COLO829 (cell line): Measurements from ENCODE around the gene KAT2B.

Experiments used
- DNase-seq: peaks from one replicate; pipeline ENCODE4 v3.0.0; 2012; ENCODE audit warnings: low spot score

KAT2B gene

DNA sequence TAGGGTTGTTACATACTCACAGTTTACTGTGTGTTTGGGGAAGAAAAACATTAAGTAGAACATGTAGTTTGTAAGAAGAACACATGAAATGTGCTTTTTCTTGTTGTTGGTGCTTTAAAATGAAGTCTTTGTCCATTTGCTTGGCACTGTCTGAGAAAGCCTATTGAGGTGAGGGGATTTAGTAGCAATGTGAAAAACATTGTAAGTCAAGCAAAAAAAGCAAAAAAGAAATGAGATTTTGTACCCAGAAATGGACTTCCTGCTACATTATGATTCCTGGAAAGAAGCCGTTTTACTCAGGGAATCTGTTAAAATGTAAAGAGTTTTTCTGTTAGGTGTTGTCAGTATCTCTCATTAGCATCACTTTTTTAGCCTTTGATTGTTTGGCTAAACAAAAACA is 59.9 kb downstream of the KAT2B start:
- DNase-seq: no peak

GRCh38 chr3:20101041-20101440 is 60.8 kb downstream of the KAT2B start:
- no peak for DNase-seq

DNA sequence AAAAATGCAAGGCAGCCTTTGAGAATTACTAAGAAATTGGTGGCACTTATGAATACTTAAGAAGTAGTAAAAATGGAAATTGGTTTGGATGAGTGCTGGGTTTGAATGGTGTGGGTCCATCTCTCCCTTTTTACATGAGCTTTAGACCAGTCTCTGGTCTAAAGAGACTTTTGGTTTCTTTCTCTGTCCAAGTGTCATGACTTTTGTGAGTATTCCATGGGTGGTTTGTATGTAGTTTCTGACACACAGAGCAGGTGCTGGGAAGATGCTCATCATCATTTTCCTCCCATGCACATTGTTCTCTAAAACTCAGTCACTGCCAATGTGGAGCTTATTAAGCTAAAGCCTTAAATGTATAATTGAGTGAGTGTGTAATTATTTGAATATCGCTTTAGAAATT is 63.5 kb downstream of the KAT2B start:
- DNase-seq: no peak

DNA sequence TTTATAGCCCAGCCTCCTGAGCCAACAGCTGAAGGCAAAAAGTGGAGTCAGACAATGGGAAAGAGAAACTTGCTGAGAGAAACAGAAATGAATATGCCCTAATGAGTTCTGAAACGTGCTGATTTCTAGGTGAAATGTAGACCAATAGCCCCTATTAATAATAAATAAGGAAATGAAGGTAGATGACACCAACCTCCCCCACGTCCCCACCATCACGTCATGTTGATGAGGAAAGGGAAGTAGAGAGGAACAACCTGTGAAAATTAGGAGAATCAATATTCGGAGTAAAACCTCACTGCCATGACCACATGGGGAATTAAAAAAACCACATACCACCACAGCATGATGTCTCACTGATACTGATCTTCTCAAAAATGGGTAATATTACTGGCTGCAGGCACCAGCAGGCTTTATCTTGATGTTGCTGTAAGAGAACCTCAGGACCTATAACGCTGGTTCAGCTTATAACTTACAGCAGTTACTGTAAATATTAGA is 64.0 kb downstream of the KAT2B start:
- DNase-seq: no peak

DNA sequence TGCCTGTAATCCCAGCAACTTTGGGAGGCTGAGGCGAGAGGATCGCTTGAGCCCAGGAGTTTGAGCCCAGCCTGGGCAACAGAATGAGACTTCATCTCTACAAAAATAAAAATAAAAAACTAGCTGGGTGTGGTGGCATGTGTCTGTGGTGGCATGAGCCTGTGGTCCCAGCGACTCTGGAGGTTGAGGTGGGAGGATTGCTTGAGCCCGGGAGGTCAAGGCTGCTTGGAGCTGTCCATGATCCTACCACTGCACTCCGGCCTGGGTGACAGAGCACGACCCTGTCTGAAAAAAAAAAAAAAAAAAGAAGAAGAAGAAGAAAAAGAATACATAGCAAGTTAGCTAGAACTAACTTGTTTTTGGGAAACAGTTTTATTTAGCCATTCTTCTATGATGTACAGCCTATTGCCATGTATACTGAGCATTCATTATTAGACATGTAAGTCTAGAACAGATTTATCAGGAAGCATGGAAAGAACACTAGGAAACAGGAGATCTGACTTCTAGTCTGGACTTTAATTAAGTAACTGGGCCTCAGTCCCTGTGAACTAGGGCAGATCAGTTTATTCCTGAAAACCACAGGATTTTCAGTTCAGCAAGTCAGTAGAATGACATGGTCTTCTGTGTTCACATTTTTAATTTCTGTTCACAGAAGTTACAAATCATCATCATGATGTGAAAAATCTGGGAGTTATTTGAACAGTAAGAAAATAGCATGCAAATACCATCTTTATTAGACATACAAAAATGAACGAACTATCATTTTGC is 65.5 kb downstream of the KAT2B start:
- DNase-seq: no peak

- no peak for DNase-seq
These were observed 67.5 kb downstream of the KAT2B start for GRCh38 chr3:20107722-20108121.

DNA sequence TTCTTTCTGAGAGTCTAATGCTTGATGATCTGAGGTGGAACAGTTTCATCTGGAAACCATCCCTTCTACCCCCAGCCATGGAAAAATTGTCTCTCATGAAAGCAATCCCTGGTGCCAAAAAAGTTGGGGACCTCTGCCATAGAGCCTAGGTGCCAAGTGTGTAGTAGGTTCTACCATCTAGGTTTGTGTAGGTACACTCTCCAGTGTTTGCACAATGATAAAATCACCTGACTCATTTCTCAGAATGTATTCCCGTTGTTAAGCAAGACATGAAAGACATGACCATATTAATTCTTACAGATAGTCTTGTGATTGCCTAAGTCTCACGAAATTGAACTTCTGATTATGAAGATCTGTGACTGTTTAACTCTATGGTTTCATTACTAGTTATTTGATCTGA is 68.6 kb downstream of the KAT2B start:
- DNase-seq: no peak

- DNase-seq: no peak
These were observed 70.6 kb downstream of the KAT2B start for GRCh38 chr3:20110826-20111225.

DNA sequence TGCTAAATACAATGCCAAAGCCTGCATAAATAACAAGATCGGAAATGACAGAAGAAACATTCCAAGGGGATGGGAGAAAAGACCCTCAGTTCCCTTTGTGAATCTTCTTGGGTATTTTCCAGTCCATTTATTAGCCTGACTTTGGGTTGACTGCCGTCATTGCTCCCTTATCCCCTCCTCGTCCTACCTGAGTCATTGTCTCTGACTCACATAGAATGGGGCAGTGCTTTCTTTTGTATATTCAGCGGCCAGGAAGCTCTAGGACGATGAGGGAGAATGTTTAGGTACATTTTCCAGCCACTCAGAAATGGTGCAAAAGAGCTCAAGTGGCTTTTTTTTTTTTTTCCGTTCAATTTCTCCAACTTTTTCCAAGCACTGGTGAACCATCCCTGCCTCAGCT is 71.6 kb downstream of the KAT2B start:
- DNase-seq: no peak

DNA sequence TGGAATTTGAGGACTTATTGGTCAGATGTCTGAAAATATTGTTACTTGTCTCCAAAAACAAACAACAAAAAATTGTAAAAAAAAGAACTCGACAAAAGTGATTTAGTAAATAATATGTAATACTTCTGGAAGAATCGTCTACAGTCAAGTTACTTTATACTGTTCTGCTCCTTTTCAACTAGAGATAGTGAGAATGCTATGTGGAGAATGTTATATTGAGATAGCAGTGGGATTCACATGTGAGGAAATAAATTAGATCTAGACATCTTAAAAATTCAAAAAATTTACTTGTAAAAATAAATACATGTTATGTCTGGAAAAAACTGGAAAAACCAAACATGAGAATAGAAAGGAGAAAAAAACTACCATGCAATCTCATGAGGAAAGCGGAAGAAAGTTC is 80.8 kb downstream of the KAT2B start:
- no peak for DNase-seq

- DNase-seq: no peak
These were observed 82.9 kb downstream of the KAT2B start for GRCh38 chr3:20123131-20123652.

GRCh38 chr3:20125289-20125688 is 85.0 kb downstream of the KAT2B start:
- no peak for DNase-seq

DNA sequence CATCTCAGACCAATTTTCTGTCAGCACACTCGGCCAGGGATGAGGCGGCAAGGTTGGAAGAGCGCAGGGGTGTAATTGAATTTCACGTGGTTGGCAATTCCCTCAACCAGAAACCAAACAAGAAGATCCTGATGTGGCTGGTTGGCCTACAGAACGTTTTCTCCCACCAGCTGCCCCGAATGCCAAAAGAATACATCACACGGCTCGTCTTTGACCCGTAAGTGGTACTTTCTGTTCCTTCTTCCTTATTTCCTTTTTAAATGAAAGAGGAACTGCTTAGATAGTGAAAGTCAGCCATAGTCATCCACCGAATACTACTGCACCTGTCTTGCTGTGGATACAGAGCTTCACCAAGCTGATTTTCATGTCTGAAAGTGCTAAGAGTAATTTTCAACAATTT is 85.7 kb downstream of the KAT2B start:
- DNase-seq: no peak

- DNase-seq: no peak
These were observed 88.1 kb downstream of the KAT2B start for GRCh38 chr3:20128358-20128757.

- DNase-seq: no peak
These were observed 89.9 kb downstream of the KAT2B start for GRCh38 chr3:20130106-20130505.

- DNase-seq: no peak
These were observed 96.0 kb downstream of the KAT2B start for GRCh38 chr3:20136231-20136630.

DNA sequence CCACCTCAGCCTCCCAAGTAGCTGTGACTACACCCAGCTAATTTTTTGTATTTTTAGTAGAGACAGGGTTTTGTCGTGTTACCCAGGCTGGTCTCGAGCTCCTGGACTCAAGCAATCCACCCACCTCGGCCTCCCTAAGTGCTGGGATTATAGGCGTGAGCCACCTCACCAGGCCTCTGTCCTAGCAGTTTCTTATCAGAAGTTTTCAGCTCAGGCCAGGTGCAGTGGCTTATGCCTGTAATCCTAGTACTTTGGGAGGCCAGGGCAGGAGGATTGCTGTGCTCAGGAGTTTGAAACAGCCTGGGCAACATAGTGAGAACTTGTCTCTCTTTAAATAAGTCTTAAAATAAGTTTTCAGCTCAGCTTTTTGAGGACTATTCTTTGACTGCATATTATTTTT is 97.4 kb downstream of the KAT2B start:
- no peak for DNase-seq

GRCh38 chr3:20140881-20141280 is 100.6 kb downstream of the KAT2B start:
- no peak for DNase-seq

DNA sequence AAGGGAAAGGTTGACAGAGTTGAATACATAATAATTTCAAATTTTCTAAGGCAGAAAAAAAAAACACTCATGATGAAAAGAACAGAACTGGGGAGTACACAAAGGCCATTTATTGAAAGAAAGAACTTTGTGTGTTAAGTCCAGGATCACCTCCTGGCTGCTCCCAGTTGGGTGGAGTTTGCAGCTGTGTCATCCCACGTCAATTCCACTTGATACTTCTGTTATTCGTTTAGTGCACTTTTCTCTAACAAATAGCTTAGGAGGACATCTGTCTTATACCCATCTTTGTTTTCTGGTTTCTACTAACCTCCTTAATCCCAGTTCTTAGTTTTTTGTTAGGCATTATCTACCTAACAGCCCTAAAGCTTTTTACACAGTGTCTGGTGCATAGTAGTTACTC is 101.1 kb downstream of the KAT2B start:
- DNase-seq: peak; percentile 36

- DNase-seq: peak; percentile 15
These were observed 101.6 kb downstream of the KAT2B start for GRCh38 chr3:20141851-20142250.

DNA sequence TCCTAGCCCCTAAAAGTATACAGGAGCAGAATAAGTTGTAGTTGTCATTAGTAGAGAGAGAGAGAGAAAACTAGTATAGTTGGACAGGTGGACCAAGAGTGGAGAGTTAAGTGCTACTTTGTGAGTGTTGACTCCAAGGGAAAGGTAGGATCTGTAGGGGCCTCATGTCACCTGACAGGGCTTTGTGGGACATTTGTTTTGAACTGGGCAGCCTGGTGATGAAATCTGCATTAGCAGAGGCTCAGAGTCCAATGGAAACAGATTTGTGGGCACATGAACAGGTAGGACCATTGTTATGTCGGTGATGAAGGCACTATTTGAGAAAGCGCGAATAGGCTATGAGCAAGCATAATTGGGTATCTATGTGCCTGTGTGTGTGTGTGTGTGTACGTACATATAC is 102.3 kb downstream of the KAT2B start:
- DNase-seq: no peak

DNA sequence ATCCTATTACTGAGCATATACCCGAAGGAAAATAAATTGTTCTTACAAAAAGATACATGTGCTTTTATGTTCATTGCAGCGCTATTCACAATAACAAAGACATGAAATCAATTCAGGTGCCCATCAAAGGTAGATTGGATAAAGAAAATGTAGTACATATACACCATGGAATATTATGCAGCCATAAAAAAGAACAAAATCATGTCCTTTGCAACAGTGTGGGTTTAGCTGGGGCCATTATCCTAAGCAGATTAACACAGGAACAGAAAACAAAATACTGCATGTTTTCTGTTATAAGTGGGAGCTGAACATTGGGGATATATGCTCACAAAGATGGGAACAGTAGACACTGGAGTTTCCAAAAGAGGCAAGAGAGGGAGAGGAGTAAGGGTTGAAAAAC is 103.3 kb downstream of the KAT2B start:
- no peak for DNase-seq

DNA sequence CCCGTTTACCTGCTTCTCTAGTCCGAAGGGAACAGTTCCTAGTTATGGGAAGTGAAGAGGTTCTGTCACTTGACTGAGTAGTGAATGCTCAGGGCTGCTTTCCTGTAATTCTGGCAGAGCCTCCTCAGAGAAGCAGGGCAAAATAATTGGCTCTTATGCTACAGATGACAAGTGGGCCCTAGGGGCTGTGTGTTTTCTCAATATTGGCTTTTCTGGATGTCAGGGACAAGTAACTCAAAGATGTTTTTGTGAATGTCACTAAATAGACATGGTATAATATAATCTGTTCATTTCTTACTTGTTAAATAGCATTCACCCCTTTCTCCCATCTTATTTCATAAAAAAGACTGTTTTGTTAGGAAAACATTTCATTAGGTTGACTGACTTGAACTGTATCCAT is 105.6 kb downstream of the KAT2B start:
- DNase-seq: no peak

GRCh38 chr3:20146301-20146700 is 106.1 kb downstream of the KAT2B start:
- DNase-seq: no peak
